Central memory CD8-positive, alpha-beta T cell (primary cell): Measurements from ENCODE around the gene NKAIN2.
"Not testable (repeated sequence)": the region's sequence is repeated elsewhere in the genome, so short reads cannot be mapped to it uniquely, and the experiment has no call there.

Experiments used
- ATAC-seq: fragments of 150-1000 bp; cut with Tn5 transposase; replicated peaks from 2 replicates; pipeline ENCODE4 v1.10.0; 2022; ENCODE audit warnings: mild to moderate bottlenecking, moderate FRiP score, moderate number of reproducible peaks; ENCODE audit not compliant: poor library complexity, severe bottlenecking; ENCODE audit errors: extremely low read depth
- DNase-seq, 2 donors: peaks; one replicate each; pipeline ENCODE4 v3.0.0; 2021; ENCODE audit warnings: low spot score in 2 of 2
- H3K27ac Mint-ChIP-seq: one replicate; pipeline ENCODE4 v1.8.0; 2022; ENCODE audit warnings: low read depth, mild to moderate bottlenecking, moderate library complexity, mixed read lengths
- H3K27me3 Mint-ChIP-seq: one replicate; pipeline ENCODE4 v1.8.0; 2022; ENCODE audit warnings: mixed read lengths
- H3K36me3 Mint-ChIP-seq: one replicate; pipeline ENCODE4 v1.8.0; 2022; ENCODE audit warnings: mild to moderate bottlenecking, moderate library complexity, mixed read lengths; ENCODE audit not compliant: insufficient read depth
- H3K4me1 Mint-ChIP-seq: one replicate; pipeline ENCODE4 v1.8.0; 2022; ENCODE audit warnings: mixed read lengths
- H3K4me3 Mint-ChIP-seq: one replicate; pipeline ENCODE4 v1.8.0; 2022; ENCODE audit warnings: mild to moderate bottlenecking, moderate library complexity, mixed read lengths
- H3K9me3 Mint-ChIP-seq: one replicate; pipeline ENCODE4 v1.8.0; 2022; ENCODE audit warnings: mixed read lengths

The NKAIN2 gene

DNA sequence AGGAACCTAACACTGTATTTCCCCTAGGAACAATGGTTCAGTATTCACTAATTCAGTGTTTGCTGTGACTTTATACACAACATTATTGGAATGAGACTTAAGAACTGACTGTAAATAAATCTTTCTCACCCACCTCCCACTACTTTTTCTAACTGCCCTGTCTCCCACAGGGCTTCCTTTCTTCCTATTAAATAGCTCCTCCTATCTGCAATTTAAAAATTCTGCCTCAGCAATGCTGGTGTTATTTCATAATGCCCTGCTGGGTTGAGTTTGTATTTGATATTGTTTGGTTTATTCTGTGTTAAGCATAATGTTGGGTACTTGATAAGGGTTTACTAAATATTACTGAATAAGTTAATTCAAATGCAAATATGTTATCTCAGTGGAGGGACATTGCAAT is 585.5 kb downstream of the NKAIN2 start:
- H3K27ac Mint-ChIP-seq: no peak overlapping the region
- no peak for ATAC-seq
- H3K4me3 Mint-ChIP-seq: no peak overlapping the region
- H3K9me3 Mint-ChIP-seq: peaks cover 36% of the 10 kb centered on the region
- no peaks in the 10 kb centered on the region for H3K4me1 Mint-ChIP-seq
- H3K27me3 Mint-ChIP-seq: no peaks in the 10 kb centered on the region
- H3K36me3 Mint-ChIP-seq: no peaks in the 10 kb centered on the region
- DNase-seq: no peak

DNA sequence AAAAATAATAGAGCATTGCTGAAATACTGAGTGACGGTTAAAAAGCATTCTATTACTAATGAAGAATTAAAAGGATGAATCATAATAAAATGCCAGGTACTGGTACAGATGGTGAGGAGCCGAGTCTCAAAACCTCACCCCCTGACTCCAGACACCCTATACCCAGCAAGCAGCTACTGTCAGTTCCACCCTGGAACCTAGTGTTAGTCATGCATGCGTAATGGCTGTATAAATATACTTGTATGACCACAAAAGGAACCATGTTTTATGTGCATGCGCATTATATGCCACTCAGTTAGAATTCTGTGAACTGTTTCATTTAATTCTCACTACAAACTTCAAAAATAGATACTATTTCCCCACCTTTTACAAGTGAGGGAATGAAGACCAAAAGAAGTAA is 589.9 kb downstream of the NKAIN2 start:
- no peak for ATAC-seq
- no peaks in the 10 kb centered on the region for H3K36me3 Mint-ChIP-seq
- H3K4me1 Mint-ChIP-seq: no peaks in the 10 kb centered on the region
- no peaks in the 10 kb centered on the region for H3K27me3 Mint-ChIP-seq
- peaks cover 29% of the 10 kb centered on the region for H3K9me3 Mint-ChIP-seq
- no peak overlapping the region for H3K27ac Mint-ChIP-seq
- no peak overlapping the region for H3K4me3 Mint-ChIP-seq
- no peak for DNase-seq

DNA sequence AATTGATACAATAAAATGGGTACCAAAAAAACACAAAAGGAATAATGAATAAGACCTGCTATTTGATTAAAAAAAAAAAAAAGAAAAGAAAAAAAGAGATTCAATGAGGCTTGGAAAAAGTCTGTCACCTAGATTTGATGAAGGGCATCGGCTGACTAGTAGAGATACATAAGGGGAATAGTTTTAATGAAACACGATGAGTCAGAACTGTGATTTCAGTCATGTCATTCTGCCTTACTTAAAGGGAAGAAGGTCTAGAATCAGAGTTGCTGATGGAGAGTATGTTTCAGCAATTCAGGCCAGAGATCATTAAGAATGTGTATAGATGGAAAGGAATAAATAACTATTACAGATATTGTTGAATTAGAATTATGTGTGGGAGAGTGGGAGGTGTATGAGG is 592.7 kb downstream of the NKAIN2 start:
- Mint-ChIP-seq H3K36me3 (no peaks in the 10 kb centered on the region), H3K4me1 (no peaks in the 10 kb centered on the region), H3K9me3 (peaks cover 23% of the 10 kb centered on the region), H3K4me3 (no peak overlapping the region), H3K27me3 (no peaks in the 10 kb centered on the region), H3K27ac (no peak overlapping the region)
- ATAC-seq: no peak
- no peak for DNase-seq

DNA sequence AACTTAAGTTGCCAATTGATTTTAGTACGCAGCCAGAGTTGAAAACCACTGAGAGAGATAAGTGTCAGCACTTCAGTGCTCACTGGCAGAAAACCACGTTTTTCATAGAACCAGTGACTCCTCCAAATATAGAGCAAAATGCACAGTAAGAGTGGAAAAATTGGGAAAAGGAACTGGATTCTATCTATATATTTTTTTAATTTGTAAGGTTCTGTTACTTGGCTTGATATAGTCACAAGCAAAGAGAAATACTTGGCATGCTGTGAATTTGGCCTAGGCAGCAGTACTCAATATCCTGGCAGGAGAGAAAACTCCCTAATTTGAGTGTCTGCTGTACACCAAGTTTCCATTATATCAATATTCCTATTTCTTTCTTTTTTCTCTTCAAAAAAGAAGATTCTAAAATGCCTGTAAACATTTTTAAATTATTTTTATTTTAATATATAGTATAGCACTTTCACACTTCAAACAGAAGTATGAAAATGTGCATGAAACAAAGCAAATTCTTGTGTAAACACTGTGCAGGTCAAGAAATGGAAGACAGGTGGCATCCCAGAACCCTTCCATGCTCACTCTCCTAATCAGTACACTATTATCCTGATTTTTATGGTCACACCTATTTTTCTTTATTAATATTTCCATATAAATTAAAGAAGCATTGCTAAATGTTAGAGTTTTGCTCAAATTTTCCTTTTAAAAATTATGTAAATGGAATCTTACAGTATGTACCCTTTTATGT is 596.8 kb downstream of the NKAIN2 start:
- Mint-ChIP-seq H3K4me3 (no peak overlapping the region), H3K36me3 (no peaks in the 10 kb centered on the region), H3K4me1 (no peaks in the 10 kb centered on the region), H3K27me3 (no peaks in the 10 kb centered on the region), H3K27ac (no peak overlapping the region), H3K9me3 (peaks cover 21% of the 10 kb centered on the region)
- ATAC-seq: no peak
- DNase-seq: no peak

DNA sequence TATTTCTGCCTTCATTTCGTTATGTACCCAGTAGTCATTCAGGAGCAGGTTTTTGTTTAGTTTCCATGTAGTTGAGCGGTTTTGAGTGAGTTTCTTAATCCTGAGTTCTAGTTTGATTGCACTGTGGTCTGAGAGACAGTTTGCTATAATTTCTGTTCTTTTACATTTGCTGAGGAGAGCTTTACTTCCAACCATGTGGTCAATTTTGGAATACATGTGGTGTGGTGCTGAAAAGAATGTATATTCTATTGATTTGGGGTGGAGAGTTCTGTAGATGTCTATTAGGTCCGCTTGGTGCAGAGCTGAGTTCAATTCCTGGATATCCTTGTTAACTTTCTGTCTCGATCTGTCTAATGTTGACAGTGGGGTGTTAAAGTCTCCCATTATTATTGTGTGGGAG is 606.8 kb downstream of the NKAIN2 start:
- DNase-seq, H3K4me1 Mint-ChIP-seq, H3K9me3 Mint-ChIP-seq, ATAC-seq, H3K4me3 Mint-ChIP-seq, H3K27ac Mint-ChIP-seq, H3K27me3 Mint-ChIP-seq, H3K36me3 Mint-ChIP-seq: not testable (repeated sequence)

DNA sequence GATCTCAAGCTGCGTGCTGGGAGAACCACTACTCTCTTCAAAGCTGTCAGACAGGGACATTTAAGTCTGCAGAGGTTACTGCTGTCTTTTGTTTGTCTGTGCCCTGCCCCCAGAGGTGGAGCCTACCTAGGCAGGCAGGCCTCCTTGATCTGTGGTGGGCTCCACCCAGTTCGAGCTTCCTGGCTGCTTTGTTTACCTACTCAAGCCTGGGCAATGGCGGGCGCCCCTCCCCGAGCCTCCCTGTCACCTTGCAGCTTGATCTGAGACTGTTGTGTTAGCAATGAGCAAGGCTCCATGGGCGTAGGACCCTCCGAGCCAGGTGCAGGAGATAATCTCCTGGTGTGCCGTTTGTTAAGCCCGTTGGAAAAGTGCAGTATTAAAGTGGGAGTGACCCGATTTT is 609.0 kb downstream of the NKAIN2 start:
- H3K36me3 Mint-ChIP-seq, H3K4me3 Mint-ChIP-seq, DNase-seq, H3K27me3 Mint-ChIP-seq, H3K4me1 Mint-ChIP-seq, H3K27ac Mint-ChIP-seq, ATAC-seq: not testable (repeated sequence)
- peaks cover 11% of the 10 kb centered on the region for H3K9me3 Mint-ChIP-seq

DNA sequence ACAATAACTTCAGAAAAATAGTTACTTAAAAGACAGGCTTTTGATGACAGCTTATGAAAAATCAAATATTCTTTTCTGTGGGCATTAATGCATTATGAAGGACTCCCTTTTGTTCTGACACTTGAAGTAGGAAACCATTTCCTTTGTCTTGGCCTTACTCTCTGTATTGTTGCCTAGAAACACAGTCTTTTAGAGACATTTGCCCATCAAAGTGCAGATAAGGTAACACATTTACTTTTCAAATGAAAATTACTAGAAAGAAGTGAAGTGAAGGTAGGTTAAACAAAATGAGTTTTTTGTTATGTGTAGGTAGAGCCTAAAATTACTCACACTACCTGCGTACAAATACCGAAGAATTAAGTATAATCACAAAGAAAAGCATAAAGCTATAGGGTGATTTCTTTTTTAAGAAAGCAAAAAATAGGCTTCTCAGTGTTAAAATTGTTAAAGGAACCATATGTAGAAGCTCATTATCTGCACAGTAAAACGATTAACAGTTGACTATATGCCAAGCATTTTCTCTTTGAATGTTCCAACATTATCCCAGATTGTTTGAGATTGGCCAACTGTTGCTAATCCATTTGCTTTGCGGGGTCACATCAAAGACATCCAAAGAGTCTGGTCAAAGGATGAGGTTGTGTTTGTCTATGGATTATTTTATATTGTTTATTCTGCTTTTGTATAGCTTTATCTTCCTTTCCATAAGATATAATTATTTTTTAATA is 616.6 kb downstream of the NKAIN2 start:
- no peaks in the 10 kb centered on the region for H3K36me3 Mint-ChIP-seq
- no peak for ATAC-seq
- no peak overlapping the region for H3K27ac Mint-ChIP-seq
- no peaks in the 10 kb centered on the region for H3K27me3 Mint-ChIP-seq
- no peaks in the 10 kb centered on the region for H3K4me1 Mint-ChIP-seq
- H3K4me3 Mint-ChIP-seq: no peak overlapping the region
- peaks cover 13% of the 10 kb centered on the region for H3K9me3 Mint-ChIP-seq
- DNase-seq: no peak

DNA sequence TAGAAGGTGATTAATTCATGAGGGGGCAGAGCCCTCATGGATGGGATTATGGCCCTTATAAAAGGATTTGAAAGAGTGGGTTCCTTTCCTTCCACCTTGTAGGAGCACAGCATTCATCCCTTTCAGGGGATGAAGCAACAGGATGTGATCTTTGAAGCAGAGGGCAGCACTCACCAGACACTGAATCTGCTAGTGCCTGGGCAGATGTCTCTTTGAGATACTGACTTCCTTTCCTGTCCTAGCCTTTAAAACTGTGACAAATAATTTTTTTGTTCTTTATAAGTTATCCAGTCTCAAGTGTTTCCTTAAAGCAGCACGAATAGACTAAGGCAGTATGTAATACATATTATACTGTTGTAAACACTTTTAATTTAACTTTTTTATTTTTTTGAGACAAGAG is 620.0 kb downstream of the NKAIN2 start:
- H3K36me3 Mint-ChIP-seq: no peaks in the 10 kb centered on the region
- no peak overlapping the region for H3K27ac Mint-ChIP-seq
- no peaks in the 10 kb centered on the region for H3K27me3 Mint-ChIP-seq
- no peak for DNase-seq
- no peak overlapping the region for H3K4me3 Mint-ChIP-seq
- peak; percentile 24 for ATAC-seq
- H3K4me1 Mint-ChIP-seq: no peaks in the 10 kb centered on the region
- H3K9me3 Mint-ChIP-seq: peaks cover 12% of the 10 kb centered on the region

DNA sequence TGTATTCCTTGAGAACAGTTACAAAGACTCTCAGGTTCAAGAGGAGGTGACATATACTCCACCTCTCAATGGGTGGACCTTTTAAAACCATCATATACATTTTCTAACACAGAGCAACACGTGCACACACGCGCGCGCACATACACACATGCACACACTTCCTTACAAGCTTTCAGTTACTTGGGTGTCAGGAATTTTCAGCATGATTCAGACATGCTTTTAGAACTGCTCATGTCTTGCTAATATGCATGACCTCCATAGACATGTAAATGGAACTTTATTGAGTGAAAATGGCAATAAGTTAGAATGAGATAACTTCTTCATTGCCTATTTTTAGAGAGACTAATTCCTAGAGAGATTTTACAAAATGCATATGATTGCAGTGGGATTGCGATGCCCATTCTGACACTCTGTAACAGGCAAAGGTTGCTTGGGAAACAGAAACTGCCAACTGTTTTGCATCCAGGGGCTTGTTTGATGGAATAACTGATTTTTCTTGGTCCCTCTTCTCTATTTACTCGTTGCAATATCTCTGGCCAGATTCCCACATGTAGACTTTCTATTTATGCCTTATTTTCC is 627.2 kb downstream of the NKAIN2 start:
- H3K36me3 Mint-ChIP-seq: no peaks in the 10 kb centered on the region
- no peak for DNase-seq
- peaks cover 10% of the 10 kb centered on the region for H3K9me3 Mint-ChIP-seq
- no peaks in the 10 kb centered on the region for H3K27me3 Mint-ChIP-seq
- no peak overlapping the region for H3K4me3 Mint-ChIP-seq
- ATAC-seq: no peak
- H3K27ac Mint-ChIP-seq: no peak overlapping the region
- no peaks in the 10 kb centered on the region for H3K4me1 Mint-ChIP-seq

DNA sequence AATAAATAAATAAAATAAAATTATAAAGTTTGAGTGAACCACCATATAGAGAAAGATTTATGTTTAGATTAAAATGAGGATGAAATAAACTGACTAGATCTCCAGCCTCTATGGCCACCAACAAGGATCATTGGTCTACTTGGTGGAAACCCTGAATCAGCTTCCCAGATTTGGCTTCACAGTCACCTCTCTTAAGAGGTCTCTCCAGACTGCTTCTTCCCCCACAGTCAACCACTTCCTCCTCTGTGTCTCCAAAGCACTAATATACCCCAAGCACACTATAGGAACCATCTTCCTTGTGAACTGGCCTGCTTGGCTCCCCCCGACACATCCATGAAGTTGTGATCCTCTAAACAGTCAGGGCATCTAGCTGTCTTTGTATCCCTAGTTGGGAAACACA is 629.0 kb downstream of the NKAIN2 start:
- Mint-ChIP-seq H3K4me3 (no peak overlapping the region), H3K36me3 (no peaks in the 10 kb centered on the region), H3K27me3 (no peaks in the 10 kb centered on the region), H3K9me3 (peaks cover 10% of the 10 kb centered on the region), H3K27ac (no peak overlapping the region), H3K4me1 (no peaks in the 10 kb centered on the region)
- DNase-seq (no peak), ATAC-seq (no peak)

DNA sequence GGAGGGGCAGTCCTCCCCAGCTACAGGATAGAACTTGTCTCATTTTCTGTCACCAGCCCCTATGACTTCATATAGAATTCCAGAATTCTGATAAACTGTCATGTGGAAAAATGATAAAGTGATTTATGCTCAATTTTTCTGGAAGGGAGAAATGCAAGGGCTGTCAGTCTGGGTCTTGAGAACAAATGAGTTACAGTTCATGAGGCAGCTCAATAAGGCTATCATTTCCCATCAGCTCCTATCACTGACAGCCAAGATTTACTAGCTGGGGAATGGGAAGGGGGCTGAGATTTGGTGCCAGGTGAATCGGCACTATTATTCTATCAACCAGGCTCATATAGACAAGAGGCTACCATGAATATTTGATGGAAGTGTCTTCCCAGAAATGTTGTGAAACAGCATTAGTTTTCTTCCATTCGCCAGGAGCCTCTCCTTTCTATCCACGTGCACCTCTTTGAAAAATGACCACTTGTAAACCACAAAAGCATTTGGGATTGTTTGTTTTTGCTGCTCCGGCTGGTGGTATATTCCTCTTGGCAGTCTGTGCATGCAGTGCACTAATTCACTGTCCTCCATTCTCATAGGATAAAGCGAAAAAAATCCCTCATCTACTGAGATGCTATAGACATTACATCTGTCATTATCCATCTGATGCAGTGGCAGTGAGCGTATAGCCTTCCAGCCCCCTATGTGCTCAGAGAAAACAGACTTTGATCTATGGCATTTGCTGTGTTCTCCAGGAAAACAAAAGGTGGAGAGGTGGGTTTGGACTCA is 629.9 kb downstream of the NKAIN2 start:
- DNase-seq (no peak), ATAC-seq (no peak)
- no peak overlapping the region for H3K4me3 Mint-ChIP-seq
- H3K4me1 Mint-ChIP-seq: no peaks in the 10 kb centered on the region
- no peaks in the 10 kb centered on the region for H3K36me3 Mint-ChIP-seq
- no peak overlapping the region for H3K27ac Mint-ChIP-seq
- H3K27me3 Mint-ChIP-seq: no peaks in the 10 kb centered on the region
- H3K9me3 Mint-ChIP-seq: peaks cover 13% of the 10 kb centered on the region

DNA sequence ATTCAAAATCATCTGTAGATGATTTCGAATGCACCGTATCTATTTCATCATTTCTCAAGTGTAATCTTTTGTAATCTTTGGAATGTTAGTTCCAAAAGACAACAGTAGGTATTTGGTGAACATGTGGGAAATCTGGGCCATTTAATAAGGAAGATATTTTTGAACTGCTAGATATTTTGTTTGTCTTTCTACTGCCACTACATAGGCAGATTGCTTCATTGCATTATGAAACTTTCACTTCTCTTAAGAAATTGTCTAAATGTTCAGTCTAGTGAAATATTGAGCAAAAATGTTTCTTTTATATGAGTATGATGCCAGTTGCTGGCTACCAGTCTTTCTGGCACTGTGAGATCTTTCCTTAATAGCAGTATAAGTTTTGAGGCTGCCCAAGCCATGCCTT is 630.8 kb downstream of the NKAIN2 start:
- no peaks in the 10 kb centered on the region for H3K27me3 Mint-ChIP-seq
- H3K27ac Mint-ChIP-seq: no peak overlapping the region
- no peaks in the 10 kb centered on the region for H3K36me3 Mint-ChIP-seq
- no peaks in the 10 kb centered on the region for H3K4me1 Mint-ChIP-seq
- H3K4me3 Mint-ChIP-seq: no peak overlapping the region
- DNase-seq (no peak), ATAC-seq (no peak)
- H3K9me3 Mint-ChIP-seq: peaks cover 22% of the 10 kb centered on the region
